Activated T-helper 1 cell treated with Interleukin-2 at 50 U/mL for 16 hours (primary cell): Measurements from ENCODE around the gene PHF13.
"Not testable (repeated sequence)": the region's sequence is repeated elsewhere in the genome, so short reads cannot be mapped to it uniquely, and the experiment has no call there.

ENCODE experiments used
- DNase-seq: peaks from one replicate; pipeline ENCODE4 v3.0.0-alpha.2; 2020; ENCODE audit warnings: low read depth

The PHF13 gene

DNA sequence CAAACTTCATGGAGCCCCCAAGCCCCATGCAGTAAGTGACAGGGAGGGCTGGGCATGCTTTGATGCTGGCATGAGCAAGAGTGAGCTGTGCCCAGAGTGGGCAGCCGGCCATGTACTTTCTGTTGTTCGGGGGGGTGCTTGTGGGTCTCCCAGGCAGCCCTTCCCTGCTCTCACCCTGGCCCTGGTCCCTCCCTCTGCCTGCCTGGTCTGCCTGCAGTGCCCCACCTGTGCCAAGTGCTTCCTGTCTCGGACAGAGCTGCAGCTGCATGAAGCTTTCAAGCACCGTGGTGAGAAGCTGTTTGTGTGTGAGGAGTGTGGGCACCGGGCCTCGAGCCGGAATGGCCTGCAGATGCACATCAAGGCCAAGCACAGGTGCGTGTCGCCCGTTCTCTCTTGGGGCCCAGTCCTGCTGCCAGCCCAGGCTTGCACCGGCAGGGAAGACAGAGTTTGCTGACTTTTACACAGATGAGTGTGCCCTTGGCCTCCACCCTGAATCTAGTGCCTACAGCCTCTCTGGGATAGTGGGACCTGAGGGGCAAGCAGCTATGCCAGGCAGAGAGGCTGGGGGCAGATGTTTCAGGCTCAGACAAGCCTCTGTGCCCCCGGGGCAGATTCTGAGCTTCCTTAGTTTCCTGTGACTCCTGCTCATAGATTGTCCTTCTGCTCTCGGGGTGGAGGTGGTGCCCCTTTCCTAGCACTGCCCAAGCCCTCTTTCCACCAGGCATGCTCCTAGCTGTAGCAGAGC lies 26.1 kb upstream of the PHF13 start:
- DNase-seq: no peak

DNA sequence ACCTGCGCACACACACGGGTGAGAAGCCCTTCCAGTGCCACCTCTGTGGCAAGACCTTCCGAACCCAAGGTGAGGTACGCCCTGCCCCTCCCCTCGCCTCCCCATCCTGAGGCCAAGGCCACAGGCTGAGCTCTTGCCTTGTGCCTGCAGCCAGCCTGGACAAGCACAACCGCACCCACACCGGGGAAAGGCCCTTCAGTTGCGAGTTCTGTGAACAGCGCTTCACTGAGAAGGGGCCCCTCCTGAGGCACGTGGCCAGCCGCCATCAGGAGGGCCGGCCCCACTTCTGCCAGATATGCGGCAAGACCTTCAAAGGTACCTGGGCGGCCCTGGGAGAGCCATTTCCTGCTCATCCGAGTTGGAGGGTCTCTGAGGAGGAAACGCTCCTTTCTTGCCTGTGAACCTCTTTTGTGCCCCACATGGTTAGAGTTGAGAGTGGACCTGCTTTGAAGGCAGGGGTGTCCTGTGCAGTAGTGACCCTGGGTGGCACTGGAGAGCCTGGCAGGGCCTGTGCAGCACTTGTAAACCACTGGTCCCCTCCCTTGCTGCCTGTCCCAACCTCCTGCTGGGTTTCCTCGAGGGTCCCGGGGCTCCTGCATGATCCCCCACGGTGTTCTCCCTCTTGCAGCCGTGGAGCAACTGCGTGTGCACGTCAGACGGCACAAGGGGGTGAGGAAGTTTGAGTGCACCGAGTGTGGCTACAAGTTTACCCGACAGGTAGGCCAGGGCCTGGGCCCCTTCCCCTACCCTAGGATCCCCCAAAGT lies 25.2 kb upstream of the PHF13 start:
- DNase-seq: no peak

DNA sequence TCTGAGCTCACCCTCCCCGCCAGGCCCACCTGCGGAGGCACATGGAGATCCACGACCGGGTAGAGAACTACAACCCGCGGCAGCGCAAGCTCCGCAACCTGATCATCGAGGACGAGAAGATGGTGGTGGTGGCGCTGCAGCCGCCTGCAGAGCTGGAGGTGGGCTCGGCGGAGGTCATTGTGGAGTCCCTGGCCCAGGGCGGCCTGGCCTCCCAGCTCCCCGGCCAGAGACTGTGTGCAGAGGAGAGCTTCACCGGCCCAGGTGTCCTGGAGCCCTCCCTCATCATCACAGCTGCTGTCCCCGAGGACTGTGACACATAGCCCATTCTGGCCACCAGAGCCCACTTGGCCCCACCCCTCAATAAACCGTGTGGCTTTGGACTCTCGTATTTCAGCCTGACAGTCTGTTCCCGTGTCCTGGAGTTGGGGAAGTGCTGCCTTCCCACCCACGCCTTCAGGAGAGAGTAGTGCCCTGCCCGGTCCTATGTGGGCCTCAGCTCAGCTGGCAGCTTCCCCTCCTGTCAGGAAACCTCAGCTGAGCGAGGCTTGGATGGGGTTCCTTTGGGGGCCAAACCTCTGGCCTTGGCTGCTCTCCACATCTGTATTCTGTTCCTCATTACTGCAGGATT lies 24.5 kb upstream of the PHF13 start:
- no peak for DNase-seq

DNA sequence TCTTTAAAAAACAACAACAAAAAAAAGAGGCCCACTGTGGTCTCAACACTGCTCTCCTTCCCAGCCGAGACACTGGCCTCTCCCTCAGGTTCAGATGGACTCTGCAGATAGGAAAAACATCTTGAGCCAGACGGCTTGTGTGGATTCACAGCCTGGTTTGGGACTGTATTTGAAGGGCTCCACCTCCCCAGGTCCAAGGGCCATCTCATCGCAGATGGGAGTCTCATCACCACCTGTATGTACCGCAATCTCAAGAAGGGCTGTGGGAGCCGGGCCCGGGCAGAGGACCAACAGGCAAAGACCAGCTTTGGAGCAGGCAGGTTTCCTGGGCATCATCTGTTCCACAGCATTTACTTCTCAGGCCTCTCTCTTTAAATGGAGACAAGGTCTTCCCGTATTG lies 23.5 kb upstream of the PHF13 start:
- no peak for DNase-seq

DNA sequence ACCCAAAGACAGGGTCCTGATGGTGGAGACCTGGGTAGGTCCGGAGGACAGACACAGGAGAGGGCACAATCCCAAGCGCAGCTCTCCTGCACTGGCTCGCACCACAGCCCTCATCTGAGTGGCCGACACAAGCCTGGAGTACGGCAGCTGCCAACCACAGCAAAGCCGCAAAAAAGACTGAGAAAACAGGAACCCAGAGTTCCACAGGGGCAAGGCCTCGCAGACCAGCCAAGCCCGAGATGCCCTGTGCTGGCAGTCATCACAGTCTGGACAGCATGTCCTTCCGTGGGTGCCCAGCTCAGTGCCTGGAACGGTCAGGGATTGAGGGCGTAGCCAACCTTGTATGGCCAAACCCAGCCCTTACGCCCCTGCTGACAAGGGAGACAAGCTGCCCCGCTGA lies 22.3 kb upstream of the PHF13 start:
- no peak for DNase-seq

DNA sequence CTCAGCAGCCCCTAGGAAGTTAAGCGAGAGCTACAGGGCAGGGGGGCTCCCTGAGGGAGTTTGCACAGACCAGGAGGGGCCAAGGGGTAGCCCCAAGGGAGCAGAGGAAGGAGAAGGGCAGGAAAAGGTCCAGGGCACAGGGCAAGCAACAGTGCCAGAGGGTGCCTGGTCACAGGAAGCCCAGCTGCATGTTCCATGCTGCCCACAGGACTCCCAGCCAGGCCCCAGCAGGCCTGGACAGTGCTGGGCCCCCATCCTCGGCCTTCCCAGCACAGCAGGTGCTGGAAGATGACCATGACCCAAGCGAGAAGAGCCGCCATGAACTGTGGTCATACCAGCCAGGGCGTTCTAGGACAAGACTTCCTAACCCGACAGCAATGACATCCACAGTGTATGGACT lies 21.9 kb upstream of the PHF13 start:
- DNase-seq: no peak

DNA sequence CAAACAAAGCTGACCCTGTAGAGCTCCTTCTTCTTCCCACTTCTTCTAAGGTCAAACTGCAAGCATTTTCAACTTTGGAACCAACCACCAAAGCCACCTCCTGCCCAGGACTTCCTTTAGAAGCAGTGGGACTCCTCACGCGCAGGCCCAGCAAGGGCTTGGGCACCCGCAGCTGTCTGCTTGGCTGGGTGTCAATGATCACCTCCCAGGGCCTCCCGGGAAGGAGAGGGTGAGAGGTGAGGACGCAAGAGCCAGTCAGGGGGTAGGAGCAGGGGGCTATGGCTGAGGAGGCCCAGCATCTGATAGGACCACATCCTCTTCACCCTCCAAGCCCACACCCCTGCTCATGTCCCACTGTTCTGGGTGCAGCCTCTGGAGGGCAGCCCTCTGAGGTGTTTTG lies 21.1 kb upstream of the PHF13 start:
- no peak for DNase-seq

DNA sequence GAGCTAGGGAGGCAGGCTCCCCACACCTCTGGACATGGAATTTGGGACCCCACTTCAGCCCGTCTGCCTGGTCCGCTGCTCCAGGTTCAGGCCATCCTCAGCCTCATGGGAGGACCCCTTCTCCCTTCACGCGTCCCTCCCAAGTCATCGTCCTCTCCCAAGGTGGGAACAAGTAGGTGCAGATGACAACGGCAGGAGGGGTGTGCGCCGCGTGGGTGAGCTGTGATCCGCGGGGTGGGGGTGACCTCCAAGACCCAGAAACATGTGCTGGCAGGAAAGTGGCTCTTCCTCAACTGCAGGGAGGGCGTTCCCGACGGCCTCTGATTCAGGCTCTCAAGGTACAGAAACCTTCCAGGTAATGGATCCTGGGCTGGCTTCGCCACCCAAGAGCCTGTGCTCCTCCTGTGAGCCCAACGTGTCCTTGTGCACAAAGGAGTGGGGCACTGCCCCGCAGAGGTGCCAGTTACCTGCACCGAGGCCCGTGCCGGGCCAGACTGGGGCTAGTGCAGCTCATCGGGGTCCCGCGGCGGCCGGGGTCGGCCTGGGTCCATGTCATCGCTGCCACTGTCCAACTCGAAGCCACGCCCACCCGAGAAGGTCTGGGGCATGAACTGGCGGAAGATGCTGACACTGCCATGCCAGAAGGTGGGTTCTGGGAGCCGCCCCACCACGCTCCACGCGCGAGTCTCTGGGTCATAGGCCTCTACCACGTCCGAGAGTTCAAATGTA lies 20.5 kb upstream of the PHF13 start:
- DNase-seq: no peak

DNA sequence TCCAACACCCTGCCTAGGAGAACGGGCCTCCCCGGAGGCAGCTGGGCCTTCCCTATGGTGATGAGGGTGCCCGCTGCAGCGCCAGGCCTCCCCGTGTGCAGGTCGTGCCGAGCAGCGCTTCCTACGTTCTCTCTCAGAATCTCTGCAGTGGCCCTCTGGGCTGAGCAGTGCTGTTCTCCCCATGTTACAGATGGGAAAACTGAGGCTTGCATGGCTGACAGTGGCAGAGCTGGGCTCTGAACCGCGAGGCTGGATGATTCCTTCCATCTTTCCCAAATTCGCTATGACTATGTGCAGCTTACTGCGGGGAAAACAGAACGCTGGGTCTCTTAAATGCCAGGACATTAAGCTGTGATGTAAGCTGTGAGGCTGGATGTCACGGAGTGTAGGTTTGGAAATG lies 19.7 kb upstream of the PHF13 start:
- DNase-seq: no peak

DNA sequence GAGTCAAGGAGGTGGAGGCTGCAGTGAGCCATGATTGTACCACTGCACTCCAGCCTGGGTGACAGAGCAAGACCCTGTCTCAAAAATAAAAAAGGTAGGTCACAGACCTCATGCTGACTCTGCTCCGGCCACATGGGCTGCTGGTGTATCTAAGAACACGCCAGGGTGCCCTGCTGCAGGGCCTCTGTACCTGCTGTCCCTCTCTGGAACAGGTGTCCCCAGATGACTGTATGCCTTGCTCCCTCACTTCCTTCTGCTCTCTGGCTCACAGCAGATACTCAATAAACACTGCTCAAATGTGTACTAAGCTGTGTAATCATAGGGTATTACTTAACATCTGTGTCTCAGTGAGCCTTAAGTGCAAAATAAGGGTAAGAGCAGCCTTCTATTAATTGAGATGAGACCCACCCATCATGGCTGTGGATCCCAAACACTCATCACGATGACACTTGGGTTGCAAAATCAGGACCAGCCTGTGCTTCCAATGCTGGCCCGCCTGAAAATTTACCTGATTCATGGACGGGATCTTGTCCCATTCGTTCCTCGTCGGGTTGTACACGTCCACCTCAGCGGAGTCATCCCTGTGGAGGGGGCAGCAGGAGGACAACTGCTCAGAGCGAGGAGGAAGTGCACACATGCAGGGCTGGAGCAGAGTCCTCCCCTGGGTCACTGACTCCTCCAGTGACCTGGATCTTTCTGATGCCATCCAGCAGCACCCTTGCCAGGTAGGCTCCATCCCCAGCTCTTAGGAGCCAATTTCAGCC lies 18.4 kb upstream of the PHF13 start:
- no peak for DNase-seq

DNA sequence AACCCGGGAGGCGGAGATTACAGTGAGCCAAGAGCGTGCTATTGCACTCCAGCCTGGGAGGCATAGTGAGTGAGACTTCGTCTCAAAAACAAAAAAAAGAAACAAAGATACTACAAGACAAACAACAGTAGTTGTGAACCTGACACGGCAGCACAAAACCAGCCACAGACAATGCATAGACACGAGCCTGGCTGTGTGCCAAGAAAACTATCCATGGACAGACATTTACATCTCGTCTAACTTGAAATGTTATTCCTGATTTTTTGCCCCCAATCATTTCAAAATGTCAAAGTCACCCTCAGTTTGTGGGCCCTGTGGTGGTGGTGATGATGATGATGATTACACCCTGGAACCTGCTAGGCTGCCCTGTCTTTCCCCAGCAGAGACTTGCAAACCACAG lies 17.2 kb upstream of the PHF13 start:
- no peak for DNase-seq

DNA sequence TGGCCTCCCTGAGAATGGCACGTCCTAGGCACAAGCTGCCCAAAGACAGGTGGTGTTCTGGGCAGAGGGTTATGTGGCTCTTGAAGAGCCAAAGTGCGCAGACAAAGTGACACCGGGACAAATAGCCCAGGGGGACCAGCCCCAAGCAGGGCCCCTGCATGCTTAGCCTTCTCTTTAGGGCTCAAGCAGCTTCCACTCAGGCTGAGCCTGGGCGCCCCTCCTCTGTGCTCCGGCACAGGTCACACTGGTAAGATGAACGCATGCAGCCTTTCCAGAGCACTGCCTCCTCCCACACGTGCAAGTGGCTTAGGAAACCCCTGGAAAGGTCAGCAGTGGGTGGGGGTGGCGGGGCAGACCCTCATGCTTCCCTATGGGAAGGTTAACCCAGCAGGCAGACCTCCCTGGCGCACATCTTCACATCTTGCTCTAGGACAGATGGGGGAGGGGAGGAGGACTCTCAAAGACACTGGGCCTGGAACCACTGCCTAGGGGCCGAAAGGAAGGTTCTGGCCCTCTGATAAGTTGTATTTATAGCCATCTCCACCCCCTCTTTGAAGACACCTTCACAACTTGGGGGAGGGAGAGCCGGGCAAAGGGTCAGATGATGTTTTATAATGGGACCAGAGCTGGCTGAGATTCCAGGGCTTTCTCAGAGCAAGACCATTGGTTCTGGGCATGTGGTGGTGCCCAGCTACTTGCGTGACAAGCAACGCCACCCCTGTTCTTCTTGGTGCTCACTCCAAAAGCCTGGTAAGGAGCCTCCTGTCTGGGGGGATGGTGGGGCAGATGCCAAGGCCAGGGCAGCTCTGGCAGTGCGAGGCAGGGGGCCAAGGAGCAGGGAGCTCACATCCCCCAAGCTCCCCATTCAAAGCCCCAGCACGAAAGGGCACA lies 16.4 kb upstream of the PHF13 start:
- DNase-seq: no peak

DNA sequence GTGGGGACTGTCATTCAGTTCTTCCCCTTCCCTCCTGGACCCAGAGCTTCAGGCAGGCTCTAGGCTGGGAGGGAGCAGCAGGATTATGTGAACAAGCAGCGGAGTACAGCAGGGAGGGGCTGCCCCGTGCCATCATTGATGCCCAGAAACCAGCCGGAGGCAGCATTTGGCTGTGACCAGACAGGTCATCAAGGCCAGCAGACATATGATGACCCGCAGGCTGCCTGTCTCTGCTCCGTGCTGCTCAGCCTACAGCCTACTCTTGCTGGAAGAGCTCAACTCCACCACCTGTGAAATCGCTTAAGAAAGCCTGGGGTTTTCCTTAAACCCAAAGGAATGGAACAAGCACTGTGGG lies 15.8 kb upstream of the PHF13 start:
- no peak for DNase-seq

DNA sequence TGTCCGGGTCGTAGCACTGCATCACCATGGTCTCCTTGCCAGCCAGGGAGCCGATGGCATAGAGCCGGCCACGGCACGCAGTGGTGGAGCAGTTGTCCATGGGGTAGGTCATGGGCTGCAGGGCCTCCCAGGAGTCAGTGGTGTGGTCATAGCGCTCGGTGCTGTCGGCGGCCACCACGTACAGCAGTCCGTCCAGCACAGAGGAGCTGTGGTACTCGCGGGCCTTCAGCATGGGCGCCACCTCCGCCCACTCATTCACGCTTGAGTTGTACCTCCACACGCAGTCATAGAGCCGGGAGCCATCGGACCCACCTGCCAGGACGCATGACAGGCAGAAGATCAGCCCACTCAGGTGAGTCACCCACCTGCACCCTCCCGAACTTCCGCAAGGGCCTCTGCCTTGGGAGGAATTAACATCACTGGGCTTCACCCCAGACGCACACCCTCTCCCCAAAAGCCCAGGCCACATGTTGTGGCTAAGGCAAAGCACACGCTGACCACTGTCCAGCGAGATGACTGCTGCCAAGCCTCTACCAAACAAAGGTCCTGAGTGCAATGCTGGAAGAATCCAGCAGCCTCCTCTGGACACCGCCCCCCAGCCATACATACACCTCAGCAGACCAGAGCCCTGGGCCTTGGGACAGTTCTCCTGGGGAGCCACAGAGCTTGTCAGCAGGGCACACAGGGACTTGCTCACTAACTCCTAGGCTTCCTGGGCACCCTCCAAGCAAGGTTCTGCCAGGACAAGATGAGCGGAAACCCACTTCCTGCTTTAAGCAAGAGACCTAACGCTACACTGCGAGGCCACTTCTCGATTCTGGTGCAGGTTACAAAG lies 14.2 kb upstream of the PHF13 start:
- DNase-seq: peak; percentile 35

DNA sequence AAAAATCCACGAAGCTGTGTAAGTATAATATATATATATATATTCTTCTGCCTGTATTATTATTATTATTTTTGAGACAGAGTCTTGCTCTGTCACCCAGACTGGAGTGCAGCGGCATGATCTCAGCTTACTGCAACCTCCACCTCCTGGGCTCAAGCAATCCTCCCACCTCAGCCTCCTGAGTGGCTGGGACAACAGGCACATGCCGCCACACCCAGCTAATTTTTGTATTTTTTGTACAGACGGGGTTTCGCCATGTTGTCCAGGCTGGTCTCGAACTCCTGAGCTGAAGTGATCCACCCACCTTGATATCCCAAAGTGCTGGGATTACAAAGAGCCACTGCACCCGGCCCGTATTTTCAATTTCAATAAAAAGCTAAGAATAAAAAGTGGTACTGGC lies 13.5 kb upstream of the PHF13 start:
- not testable (repeated sequence) for DNase-seq

DNA sequence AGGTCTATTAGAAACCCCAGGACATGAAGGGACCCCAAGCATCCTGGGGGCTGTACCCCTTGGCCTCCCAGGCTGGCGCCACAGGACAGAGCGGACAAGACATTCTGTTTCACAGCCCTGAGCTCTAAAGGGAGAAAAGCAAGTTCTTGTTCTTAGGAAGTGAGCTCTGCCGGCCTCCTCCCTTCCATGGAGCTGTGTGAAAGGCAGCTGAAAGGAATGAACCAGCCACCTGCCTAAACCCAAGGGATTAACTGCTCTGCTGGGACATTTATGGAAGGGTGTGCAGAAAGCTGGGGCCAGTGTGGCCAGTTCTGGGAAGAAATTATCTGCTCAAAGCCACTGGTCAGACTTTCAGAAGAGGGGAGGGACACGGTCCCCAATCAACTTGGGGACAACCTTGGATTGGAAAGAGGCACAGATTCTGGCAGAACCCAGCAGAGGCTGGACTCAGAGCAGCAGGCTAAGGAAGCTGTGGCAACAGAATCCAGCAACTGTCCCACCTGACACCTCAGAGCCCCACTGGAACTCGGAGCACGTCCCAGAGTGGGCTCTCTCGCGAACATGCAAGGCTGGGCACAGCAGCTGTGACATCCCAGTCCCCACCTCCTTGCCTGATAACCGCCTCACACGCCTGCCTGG lies 13.0 kb upstream of the PHF13 start:
- no peak for DNase-seq

DNA sequence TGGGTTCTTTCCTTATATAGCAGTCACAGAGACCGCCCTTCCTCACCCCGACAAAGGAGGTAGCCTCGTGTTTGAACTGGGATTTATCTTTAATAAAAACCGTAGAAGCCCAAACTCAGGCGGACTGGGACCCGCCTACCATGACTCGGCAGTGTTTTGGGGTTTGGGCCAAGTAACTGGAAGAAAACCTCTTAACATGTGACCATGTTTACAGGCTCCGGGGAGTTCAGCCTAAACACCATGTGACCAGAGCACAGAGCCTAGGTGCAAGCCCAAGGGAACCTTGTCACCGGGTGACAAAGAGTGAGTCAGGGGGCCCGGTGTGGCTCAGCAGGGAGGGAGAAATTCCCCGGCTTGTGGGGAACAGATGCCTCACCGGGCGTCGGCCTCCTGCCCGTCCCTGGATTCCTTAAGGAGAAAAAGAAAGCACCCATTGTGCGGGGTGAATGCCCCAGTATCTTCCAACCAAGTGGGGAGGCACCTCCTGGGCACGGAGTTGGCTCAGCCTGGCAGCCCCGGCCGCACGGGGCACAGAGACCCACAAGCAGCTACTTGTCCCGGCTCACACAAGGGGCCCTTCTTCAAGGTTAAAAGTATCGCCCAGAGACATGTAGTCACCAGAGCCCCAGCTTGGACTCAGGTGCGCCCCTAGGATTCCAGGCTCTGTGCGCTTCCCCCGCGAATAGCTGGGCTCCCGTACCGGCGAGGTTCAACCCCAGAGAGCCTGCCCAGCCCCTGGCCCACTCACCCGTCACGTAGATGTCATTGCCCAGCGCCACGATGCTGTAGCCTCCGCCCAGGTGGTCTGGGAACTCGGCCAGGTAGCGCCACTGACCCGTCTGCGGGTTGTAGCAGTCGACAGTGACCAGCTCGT lies 12.2 kb upstream of the PHF13 start:
- DNase-seq: peak; percentile 63

DNA sequence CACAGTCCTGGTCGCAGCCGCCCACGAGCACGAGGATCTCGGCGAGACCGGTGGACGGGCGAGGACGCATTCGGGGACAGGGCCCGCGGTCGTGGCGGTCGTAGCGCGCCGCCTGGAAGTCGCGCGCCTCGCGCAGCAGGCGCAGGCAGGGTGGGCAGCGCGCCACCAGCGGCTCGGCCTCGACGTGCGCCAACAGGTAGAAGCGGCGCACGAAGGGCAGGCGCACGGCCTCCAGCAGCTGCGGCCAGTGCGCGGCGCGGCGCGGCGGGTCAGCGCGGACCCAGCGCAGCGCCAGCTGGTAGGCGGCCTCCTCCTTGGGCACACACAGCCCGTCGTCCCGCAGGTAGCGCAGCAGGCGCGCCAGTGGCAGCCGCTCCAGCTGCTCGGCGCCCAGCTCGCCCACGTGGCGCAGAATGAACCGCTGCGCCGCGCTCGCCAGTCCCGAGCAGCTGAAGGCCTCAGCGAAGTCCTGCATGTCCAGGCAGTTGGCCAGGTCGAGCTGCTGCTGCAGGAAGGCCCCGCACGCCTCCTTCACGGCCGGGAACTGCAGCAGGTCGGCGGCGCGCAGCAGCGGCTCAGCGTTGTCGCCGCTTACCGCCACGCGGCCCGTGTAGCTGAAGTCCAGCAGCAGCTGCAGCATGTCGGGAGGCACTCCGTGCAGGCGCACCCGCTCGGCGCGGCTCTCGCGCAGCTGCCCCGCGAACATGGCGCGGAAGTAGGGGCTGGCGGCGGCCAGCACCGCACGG lies 11.4 kb upstream of the PHF13 start:
- DNase-seq: no peak
